ENCODE results near the gene FAM219B.
"Not testable (repeated sequence)": the region's sequence is repeated elsewhere in the genome, so short reads cannot be mapped to it uniquely, and the experiment has no call there.

Gene FAM219B

GRCh38 chr15:74890665-74890960, 16.0 kb downstream of the FAM219B start:
- H3K27ac ChIP-seq (ENCODE audit: low read depth, low read length) = no peak overlapping the region
- H3K36me3 ChIP-seq (ENCODE audit: insufficient read depth, low read length) = peaks cover 14% of the 10 kb centered on the region; the same call in 1 of the 2 replicates
- peaks cover 12% of the 10 kb centered on the region for H3K4me1 ChIP-seq (ENCODE audit: control insufficient read depth, insufficient read depth, low read length, unreplicated experiment)
- H3K79me2 ChIP-seq (ENCODE audit: control insufficient read depth, insufficient read depth, low read length, unreplicated experiment) = peaks cover 17% of the 10 kb centered on the region
- H3K4me3 ChIP-seq (ENCODE audit: low read depth, low read length) = peak overlapping the region; percentile 90
- no peaks in the 10 kb centered on the region for H3K27me3 ChIP-seq (ENCODE audit: insufficient read depth, low read length)
- H2AFZ ChIP-seq (ENCODE audit: low read length, unreplicated experiment) = peak overlapping the region; percentile 28

- Histone ChIP-seq H3K4me1 (ENCODE audit: control insufficient read depth, insufficient read depth, low read length, unreplicated experiment) (peaks cover 13% of the 10 kb centered on the region), H3K27ac (ENCODE audit: low read depth, low read length) (peak within 1 kb of the TSS; percentile 26), H3K36me3 (ENCODE audit: insufficient read depth, low read length) (peaks cover 10% of the 10 kb centered on the region; the same call in 1 of the 2 replicates), H2AFZ (ENCODE audit: low read length, unreplicated experiment) (peak within 1 kb of the TSS; percentile 95), H3K79me2 (ENCODE audit: control insufficient read depth, insufficient read depth, low read length, unreplicated experiment) (peaks cover 17% of the 10 kb centered on the region), H3K27me3 (ENCODE audit: insufficient read depth, low read length) (no peaks in the 10 kb centered on the region), H3K4me3 (ENCODE audit: low read depth, low read length) (peak within 1 kb of the TSS; percentile 90)
These were observed 16.6 kb downstream of the FAM219B start, which contains the start of gene MPI for GRCh38 chr15:74889883-74890664. Gene MPI (plus strand): TSS chr15:74890042. CDS start chr15:74890074, 32 bp downstream.

GRCh38 chr15:74889390-74889882, 17.2 kb downstream of the FAM219B start:
- peaks cover 17% of the 10 kb centered on the region for H3K79me2 ChIP-seq (ENCODE audit: control insufficient read depth, insufficient read depth, low read length, unreplicated experiment)
- peaks cover 10% of the 10 kb centered on the region; the same call in 1 of the 2 replicates for H3K36me3 ChIP-seq (ENCODE audit: insufficient read depth, low read length)
- peak overlapping the region; percentile 90 for H3K4me3 ChIP-seq (ENCODE audit: low read depth, low read length)
- peak overlapping the region; percentile 26 for H3K27ac ChIP-seq (ENCODE audit: low read depth, low read length)
- peak overlapping the region; percentile 95 for H2AFZ ChIP-seq (ENCODE audit: low read length, unreplicated experiment)
- H3K27me3 ChIP-seq (ENCODE audit: insufficient read depth, low read length) = no peaks in the 10 kb centered on the region
- H3K4me1 ChIP-seq (ENCODE audit: control insufficient read depth, insufficient read depth, low read length, unreplicated experiment) = peaks cover 19% of the 10 kb centered on the region

GRCh38 chr15:74888716-74889115, 17.9 kb downstream of the FAM219B start:
- Histone ChIP-seq H3K4me1 (ENCODE audit: control insufficient read depth, insufficient read depth, low read length, unreplicated experiment) (peaks cover 20% of the 10 kb centered on the region), H3K27me3 (ENCODE audit: insufficient read depth, low read length) (no peaks in the 10 kb centered on the region), H2AFZ (ENCODE audit: low read length, unreplicated experiment) (no peak overlapping the region), H3K36me3 (ENCODE audit: insufficient read depth, low read length) (peaks cover 10% of the 10 kb centered on the region; the same call in 1 of the 2 replicates), H3K27ac (ENCODE audit: low read depth, low read length) (no peak overlapping the region), H3K4me3 (ENCODE audit: low read depth, low read length) (peak overlapping the region; percentile 90), H3K79me2 (ENCODE audit: control insufficient read depth, insufficient read depth, low read length, unreplicated experiment) (peaks cover 17% of the 10 kb centered on the region)

- Histone ChIP-seq H3K79me2 (ENCODE audit: control insufficient read depth, insufficient read depth, low read length, unreplicated experiment) (peaks cover 17% of the 10 kb centered on the region), H3K4me1 (ENCODE audit: control insufficient read depth, insufficient read depth, low read length, unreplicated experiment) (peaks cover 23% of the 10 kb centered on the region)
- not testable (repeated sequence) for H3K27ac ChIP-seq (ENCODE audit: low read depth, low read length); H3K36me3 ChIP-seq (ENCODE audit: insufficient read depth, low read length); H3K27me3 ChIP-seq (ENCODE audit: insufficient read depth, low read length); H2AFZ ChIP-seq (ENCODE audit: low read length, unreplicated experiment); H3K4me3 ChIP-seq (ENCODE audit: low read depth, low read length)
These were observed 19.0 kb downstream of the FAM219B start for GRCh38 chr15:74887537-74888193.

- Histone ChIP-seq H3K36me3 (ENCODE audit: insufficient read depth, low read length) (no peaks in the 10 kb centered on the region), H3K27me3 (ENCODE audit: insufficient read depth, low read length) (no peaks in the 10 kb centered on the region), H2AFZ (ENCODE audit: low read length, unreplicated experiment) (no peak overlapping the region), H3K4me1 (ENCODE audit: control insufficient read depth, insufficient read depth, low read length, unreplicated experiment) (peaks cover 19% of the 10 kb centered on the region), H3K4me3 (ENCODE audit: low read depth, low read length) (no peak overlapping the region), H3K79me2 (ENCODE audit: control insufficient read depth, insufficient read depth, low read length, unreplicated experiment) (peaks cover 5% of the 10 kb centered on the region), H3K27ac (ENCODE audit: low read depth, low read length) (no peak overlapping the region)
These were observed 21.2 kb downstream of the FAM219B start for GRCh38 chr15:74885461-74885860.

- no peaks in the 10 kb centered on the region for H3K27me3 ChIP-seq (ENCODE audit: insufficient read depth, low read length)
- no peak overlapping the region for H3K27ac ChIP-seq (ENCODE audit: low read depth, low read length)
- no peaks in the 10 kb centered on the region for H3K36me3 ChIP-seq (ENCODE audit: insufficient read depth, low read length)
- H2AFZ ChIP-seq (ENCODE audit: low read length, unreplicated experiment) = no peak overlapping the region
- no peaks in the 10 kb centered on the region for H3K79me2 ChIP-seq (ENCODE audit: control insufficient read depth, insufficient read depth, low read length, unreplicated experiment)
- H3K4me1 ChIP-seq (ENCODE audit: control insufficient read depth, insufficient read depth, low read length, unreplicated experiment) = peaks cover 19% of the 10 kb centered on the region
- H3K4me3 ChIP-seq (ENCODE audit: low read depth, low read length) = no peak overlapping the region
These were observed 22.0 kb downstream of the FAM219B start for GRCh38 chr15:74884428-74885223.

GRCh38 chr15:74882528-74882927, 24.1 kb downstream of the FAM219B start:
- H3K27ac ChIP-seq (ENCODE audit: low read depth, low read length) = no peak overlapping the region
- no peak overlapping the region for H2AFZ ChIP-seq (ENCODE audit: low read length, unreplicated experiment)
- H3K4me3 ChIP-seq (ENCODE audit: low read depth, low read length) = no peak overlapping the region
- no peaks in the 10 kb centered on the region for H3K36me3 ChIP-seq (ENCODE audit: insufficient read depth, low read length)
- no peaks in the 10 kb centered on the region for H3K79me2 ChIP-seq (ENCODE audit: control insufficient read depth, insufficient read depth, low read length, unreplicated experiment)
- H3K4me1 ChIP-seq (ENCODE audit: control insufficient read depth, insufficient read depth, low read length, unreplicated experiment) = peaks cover 11% of the 10 kb centered on the region
- H3K27me3 ChIP-seq (ENCODE audit: insufficient read depth, low read length) = no peaks in the 10 kb centered on the region

- H3K27me3 ChIP-seq (ENCODE audit: insufficient read depth, low read length) = no peaks in the 10 kb centered on the region
- H3K4me1 ChIP-seq (ENCODE audit: control insufficient read depth, insufficient read depth, low read length, unreplicated experiment) = peaks cover under 1% of the 10 kb centered on the region
- no peaks in the 10 kb centered on the region for H3K36me3 ChIP-seq (ENCODE audit: insufficient read depth, low read length)
These were observed 28.4 kb downstream of the FAM219B start for GRCh38 chr15:74878273-74878672.

GRCh38 chr15:74873756-74874424, 32.8 kb downstream of the FAM219B start:
- H3K36me3 ChIP-seq (ENCODE audit: insufficient read depth, low read length) = no peaks in the 10 kb centered on the region
- H2AFZ ChIP-seq (ENCODE audit: low read length, unreplicated experiment) = peak overlapping the region; percentile 95
- peaks cover 32% of the 10 kb centered on the region for H3K79me2 ChIP-seq (ENCODE audit: control insufficient read depth, insufficient read depth, low read length, unreplicated experiment)
- no peaks in the 10 kb centered on the region for H3K27me3 ChIP-seq (ENCODE audit: insufficient read depth, low read length)
- H3K4me1 ChIP-seq (ENCODE audit: control insufficient read depth, insufficient read depth, low read length, unreplicated experiment) = no peaks in the 10 kb centered on the region
- peak overlapping the region; percentile 87 for H3K4me3 ChIP-seq (ENCODE audit: low read depth, low read length)
- no peak overlapping the region for H3K27ac ChIP-seq (ENCODE audit: low read depth, low read length)

More at GRCh38 chr15:74878273-74878672, 28.4 kb downstream of the FAM219B start:
- Histone ChIP-seq H2AFZ (ENCODE audit: low read length, unreplicated experiment) (no peak overlapping the region), H3K27ac (ENCODE audit: low read depth, low read length) (no peak overlapping the region), H3K4me3 (ENCODE audit: low read depth, low read length) (no peak overlapping the region), H3K79me2 (ENCODE audit: control insufficient read depth, insufficient read depth, low read length, unreplicated experiment) (no peaks in the 10 kb centered on the region)

Measured in ACC112 (cell line).